ENCODE measurements around the gene STEAP2.
A peak's percentile ranks its signal among the peaks of the same experiment; 100 is the strongest.

The STEAP2 gene

DNA sequence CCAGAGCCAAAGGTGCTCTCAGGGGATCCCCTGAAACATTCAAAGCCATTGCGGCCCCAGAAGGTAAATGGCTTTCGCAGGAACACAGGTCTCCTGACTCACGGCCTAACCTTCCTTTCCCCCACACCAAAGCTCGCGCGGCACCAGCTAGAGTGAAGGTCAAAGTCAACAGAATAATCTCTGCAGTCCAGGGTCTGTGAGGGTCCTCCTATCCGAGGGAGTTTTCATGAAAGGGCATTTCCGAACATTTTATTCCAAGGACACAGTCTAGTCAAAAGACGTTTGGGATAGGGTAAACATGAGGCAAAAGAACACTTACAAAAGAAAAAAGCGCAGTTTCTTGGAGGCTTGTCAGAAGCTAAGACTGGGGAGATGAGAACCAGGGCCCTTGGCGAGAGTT is 559 bp upstream of the STEAP2 start:
- Histone ChIP-seq H3K4me1 (ENCODE audit: control insufficient read depth, insufficient read depth, low read depth, low read length) (peaks cover 8% of the 10 kb centered on the region), H2BK120ac (ENCODE audit: low read depth, low read length) (no peak overlapping the region), H3K9ac (ENCODE audit: low read length) (peak overlapping the region; percentile 98), H3K4me2 (ENCODE audit: low read length, poor library complexity, severe bottlenecking) (peak overlapping the region; percentile 94), H2BK5ac (ENCODE audit: low read depth, low read length, poor library complexity, severe bottlenecking) (no peak overlapping the region), H2BK12ac (ENCODE audit: low read length in 2 of 2) (no peak overlapping the region), H3K9me3 (ENCODE audit: control insufficient read depth, low read length) (no peaks in the 10 kb centered on the region), H3K27ac (ENCODE audit: low read length, poor library complexity, severe bottlenecking) (no peak overlapping the region), H3K79me1 (replicated peaks; ENCODE audit: low read length, poor library complexity, severe bottlenecking) (no peaks in the 10 kb centered on the region), H3K18ac (ENCODE audit: low read depth in 1 of 2, low read length in 2 of 2) (no peak overlapping the region), H2AK5ac (ENCODE audit: low read length, severe bottlenecking) (no peak overlapping the region), H4K8ac (ENCODE audit: low read length) (no peak overlapping the region), H3K23ac (ENCODE audit: low read length in 2 of 2) (no peak overlapping the region), H3K36me3 (ENCODE audit: control insufficient read depth in 1 of 2, insufficient read depth in 2 of 2, low read depth in 1 of 2, low read length in 2 of 2) (no peaks in the 10 kb centered on the region), H2BK15ac (ENCODE audit: low read depth, poor library complexity, severe bottlenecking) (no peak overlapping the region), H3K4ac (ENCODE audit: low read depth in 1 of 2, low read length in 2 of 2) (no peak overlapping the region), H3K27me3 (ENCODE audit: control insufficient read depth in 1 of 2, insufficient read depth in 1 of 2, low read length in 2 of 2) (peaks cover 0 to 28% of the 10 kb centered on the region in 2 experiments), H2AFZ (ENCODE audit: low read depth, low read length) (no peak overlapping the region), H3K4me3 (ENCODE audit: insufficient read depth in 1 of 2, low read depth in 1 of 2, low read length in 2 of 2) (peak overlapping the region in 1 of 2 experiments; percentile 99), H3K14ac (ENCODE audit: low read length in 2 of 2) (no peak overlapping the region), H4K91ac (ENCODE audit: low read length) (no peak overlapping the region)
- 17% methylated on average over 11 of the region's 11 CpGs for WGBS
- DNase-seq, result no peak

DNA sequence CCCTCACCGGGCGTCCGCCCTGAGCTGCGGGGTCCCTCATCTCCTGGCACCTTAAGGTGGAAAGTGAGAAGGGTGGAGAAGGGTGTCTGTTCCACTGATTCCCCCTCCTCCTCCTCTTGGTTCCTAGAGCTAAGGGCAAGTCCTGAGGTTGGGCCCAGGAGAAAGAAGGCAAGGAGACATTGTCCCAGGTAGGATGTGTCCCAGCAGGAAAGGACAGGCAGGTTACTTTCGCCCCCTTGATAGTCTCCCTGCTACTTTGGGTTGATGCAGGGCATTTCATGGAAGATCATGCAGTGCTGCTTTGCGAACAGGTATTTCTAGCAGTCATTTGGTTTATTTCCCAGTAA is 582 bp downstream of the STEAP2 start:
- no peaks in the 10 kb centered on the region for H3K79me1 ChIP-seq (replicated peaks; ENCODE audit: low read length, poor library complexity, severe bottlenecking)
- no peak overlapping the region for H2BK12ac ChIP-seq (ENCODE audit: low read length in 2 of 2)
- H2AK5ac ChIP-seq (ENCODE audit: low read length, severe bottlenecking), result no peak overlapping the region
- peak overlapping the region in 1 of 2 experiments; percentile 6 for H3K23ac ChIP-seq (ENCODE audit: low read length in 2 of 2)
- no peak overlapping the region for H4K91ac ChIP-seq (ENCODE audit: low read length)
- H3K27ac ChIP-seq (ENCODE audit: low read length, poor library complexity, severe bottlenecking), result no peak overlapping the region
- no peak overlapping the region for H4K8ac ChIP-seq (ENCODE audit: low read length)
- 22% methylated on average over 2 of the region's 6 CpGs for WGBS
- H3K14ac ChIP-seq (ENCODE audit: low read length in 2 of 2), result no peak overlapping the region
- peaks cover 8% of the 10 kb centered on the region for H3K4me1 ChIP-seq (ENCODE audit: control insufficient read depth, insufficient read depth, low read depth, low read length)
- peak overlapping the region; percentile 98 for H3K9ac ChIP-seq (ENCODE audit: low read length)
- no peaks in the 10 kb centered on the region for H3K9me3 ChIP-seq (ENCODE audit: control insufficient read depth, low read length)
- H2BK5ac ChIP-seq (ENCODE audit: low read depth, low read length, poor library complexity, severe bottlenecking), result no peak overlapping the region
- H2AFZ ChIP-seq (ENCODE audit: low read depth, low read length), result no peak overlapping the region
- H3K4me2 ChIP-seq (ENCODE audit: low read length, poor library complexity, severe bottlenecking), result peak overlapping the region; percentile 94
- H3K36me3 ChIP-seq (ENCODE audit: control insufficient read depth in 1 of 2, insufficient read depth in 2 of 2, low read depth in 1 of 2, low read length in 2 of 2), result no peaks in the 10 kb centered on the region
- peak; percentile 1 for DNase-seq
- H3K4ac ChIP-seq (ENCODE audit: low read depth in 1 of 2, low read length in 2 of 2), result no peak overlapping the region
- no peak overlapping the region for H3K18ac ChIP-seq (ENCODE audit: low read depth in 1 of 2, low read length in 2 of 2)
- H3K27me3 ChIP-seq (ENCODE audit: control insufficient read depth in 1 of 2, insufficient read depth in 1 of 2, low read length in 2 of 2), result peaks cover 0 to 28% of the 10 kb centered on the region in 2 experiments
- peak overlapping the region; percentile 59 to 99 for H3K4me3 ChIP-seq (ENCODE audit: insufficient read depth in 1 of 2, low read depth in 1 of 2, low read length in 2 of 2)
- no peak overlapping the region for H2BK15ac ChIP-seq (ENCODE audit: low read depth, poor library complexity, severe bottlenecking)
- no peak overlapping the region for H2BK120ac ChIP-seq (ENCODE audit: low read depth, low read length)

DNA sequence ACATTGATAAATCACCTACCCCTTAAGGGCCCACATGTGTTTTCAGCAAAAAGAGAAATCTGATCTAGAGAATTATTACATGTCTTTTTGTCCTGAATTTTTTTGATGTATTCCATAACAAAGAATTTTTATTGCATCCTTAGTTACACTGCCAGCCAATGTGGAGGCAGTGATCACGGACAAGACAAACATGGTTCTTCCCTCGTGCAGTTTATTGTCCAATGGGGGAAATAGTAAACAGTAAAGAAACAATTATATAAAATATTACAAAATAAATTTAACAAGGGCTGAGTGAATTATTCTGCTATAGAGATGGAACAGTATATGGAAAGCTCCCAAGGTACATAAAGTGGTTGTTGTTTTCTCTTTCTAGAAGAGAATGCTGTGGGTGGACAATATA is 2.0 kb downstream of the STEAP2 start:
- Histone ChIP-seq H3K36me3 (ENCODE audit: control insufficient read depth in 1 of 2, insufficient read depth in 2 of 2, low read depth in 1 of 2, low read length in 2 of 2) (no peaks in the 10 kb centered on the region), H2BK12ac (ENCODE audit: low read length in 2 of 2) (no peak overlapping the region), H3K4ac (ENCODE audit: low read depth in 1 of 2, low read length in 2 of 2) (no peak overlapping the region), H4K91ac (ENCODE audit: low read length) (no peak overlapping the region), H2AK5ac (ENCODE audit: low read length, severe bottlenecking) (no peak overlapping the region), H2AFZ (ENCODE audit: low read depth, low read length) (no peak overlapping the region), H2BK5ac (ENCODE audit: low read depth, low read length, poor library complexity, severe bottlenecking) (no peak overlapping the region), H3K9me3 (ENCODE audit: control insufficient read depth, low read length) (no peaks in the 10 kb centered on the region), H3K79me1 (replicated peaks; ENCODE audit: low read length, poor library complexity, severe bottlenecking) (no peaks in the 10 kb centered on the region), H3K18ac (ENCODE audit: low read depth in 1 of 2, low read length in 2 of 2) (no peak overlapping the region), H3K14ac (ENCODE audit: low read length in 2 of 2) (no peak overlapping the region), H3K23ac (ENCODE audit: low read length in 2 of 2) (no peak overlapping the region), H3K4me2 (ENCODE audit: low read length, poor library complexity, severe bottlenecking) (no peak overlapping the region), H3K9ac (ENCODE audit: low read length) (peak overlapping the region; percentile 98), H3K27me3 (ENCODE audit: control insufficient read depth in 1 of 2, insufficient read depth in 1 of 2, low read length in 2 of 2) (peaks cover 0 to 28% of the 10 kb centered on the region in 2 experiments), H4K8ac (ENCODE audit: low read length) (no peak overlapping the region), H3K4me1 (ENCODE audit: control insufficient read depth, insufficient read depth, low read depth, low read length) (peaks cover 8% of the 10 kb centered on the region), H2BK15ac (ENCODE audit: low read depth, poor library complexity, severe bottlenecking) (no peak overlapping the region), H3K4me3 (ENCODE audit: insufficient read depth in 1 of 2, low read depth in 1 of 2, low read length in 2 of 2) (peak overlapping the region in 1 of 2 experiments; percentile 99), H2BK120ac (ENCODE audit: low read depth, low read length) (no peak overlapping the region), H3K27ac (ENCODE audit: low read length, poor library complexity, severe bottlenecking) (no peak overlapping the region)
- 67% methylated on average over 1 of the region's 2 CpGs for WGBS
- no peak for DNase-seq

DNA sequence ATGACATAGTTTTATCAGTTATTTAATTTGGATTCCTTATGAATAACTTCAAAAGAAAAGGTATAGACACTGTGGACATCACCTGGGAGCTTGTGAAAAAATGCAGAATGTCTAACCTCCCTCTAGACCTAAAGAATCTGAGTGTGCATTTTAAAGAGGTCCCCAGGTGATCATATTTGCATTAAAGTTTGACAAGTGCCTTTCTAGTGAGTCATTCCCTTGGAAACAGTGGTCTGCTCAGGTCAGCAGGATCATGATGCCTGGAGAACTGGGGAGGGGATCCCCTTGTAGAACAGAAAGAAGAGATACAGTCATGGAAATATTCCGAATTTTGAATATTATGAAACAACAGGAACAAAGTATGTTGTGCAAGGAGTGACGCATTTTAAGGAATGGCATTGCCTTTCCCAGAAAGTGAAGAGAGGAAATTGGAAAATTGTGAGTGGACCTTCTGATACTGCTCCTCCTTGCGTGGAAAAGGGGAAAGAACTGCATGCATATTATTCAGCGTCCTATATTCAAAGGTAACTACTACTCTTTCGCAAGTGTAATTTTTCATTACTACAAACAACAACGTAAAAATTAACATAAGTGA is 4.6 kb downstream of the STEAP2 start:
- Histone ChIP-seq H3K27me3 (ENCODE audit: control insufficient read depth in 1 of 2, insufficient read depth in 1 of 2, low read length in 2 of 2) (peaks cover 0 to 27% of the 10 kb centered on the region in 2 experiments), H3K79me1 (replicated peaks; ENCODE audit: low read length, poor library complexity, severe bottlenecking) (no peaks in the 10 kb centered on the region), H3K27ac (ENCODE audit: low read length, poor library complexity, severe bottlenecking) (no peak overlapping the region), H2AK5ac (ENCODE audit: low read length, severe bottlenecking) (no peak overlapping the region), H4K91ac (ENCODE audit: low read length) (no peak overlapping the region), H3K4me1 (ENCODE audit: control insufficient read depth, insufficient read depth, low read depth, low read length) (peaks cover 8% of the 10 kb centered on the region), H3K4me3 (ENCODE audit: insufficient read depth in 1 of 2, low read depth in 1 of 2, low read length in 2 of 2) (peak overlapping the region in 1 of 2 experiments; percentile 23), H3K9me3 (ENCODE audit: control insufficient read depth, low read length) (no peaks in the 10 kb centered on the region), H3K4me2 (ENCODE audit: low read length, poor library complexity, severe bottlenecking) (no peak overlapping the region), H2BK5ac (ENCODE audit: low read depth, low read length, poor library complexity, severe bottlenecking) (no peak overlapping the region), H3K18ac (ENCODE audit: low read depth in 1 of 2, low read length in 2 of 2) (no peak overlapping the region), H2BK120ac (ENCODE audit: low read depth, low read length) (no peak overlapping the region), H2BK15ac (ENCODE audit: low read depth, poor library complexity, severe bottlenecking) (no peak overlapping the region), H3K23ac (ENCODE audit: low read length in 2 of 2) (no peak overlapping the region), H3K4ac (ENCODE audit: low read depth in 1 of 2, low read length in 2 of 2) (no peak overlapping the region), H3K9ac (ENCODE audit: low read length) (peak overlapping the region; percentile 10), H2AFZ (ENCODE audit: low read depth, low read length) (no peak overlapping the region), H4K8ac (ENCODE audit: low read length) (no peak overlapping the region), H2BK12ac (ENCODE audit: low read length in 2 of 2) (no peak overlapping the region), H3K14ac (ENCODE audit: low read length in 2 of 2) (no peak overlapping the region), H3K36me3 (ENCODE audit: control insufficient read depth in 1 of 2, insufficient read depth in 2 of 2, low read depth in 1 of 2, low read length in 2 of 2) (no peaks in the 10 kb centered on the region)
- 90% methylated on average over 2 of the region's 6 CpGs for WGBS
- DNase-seq, result no peak

Data from mesenchymal stem cell (in vitro differentiated cells and primary cell).